WI38 (cell line): ENCODE results near the gene EEF2.

Source experiments
- H3K4me3 ChIP-seq: 2 replicates; pipeline ENCODE4 v1.5.1; 2011; ENCODE audit warnings: low read depth, mild to moderate bottlenecking, control low read depth, low read length
- TF ChIP-seq, protein P1 (sequence below): IDR thresholded peaks from 2 replicates; pipeline ENCODE4 v1.5.1; 2012; ENCODE audit warnings: low read depth, mild to moderate bottlenecking, control low read depth, low read length

EEF2 gene

DNA sequence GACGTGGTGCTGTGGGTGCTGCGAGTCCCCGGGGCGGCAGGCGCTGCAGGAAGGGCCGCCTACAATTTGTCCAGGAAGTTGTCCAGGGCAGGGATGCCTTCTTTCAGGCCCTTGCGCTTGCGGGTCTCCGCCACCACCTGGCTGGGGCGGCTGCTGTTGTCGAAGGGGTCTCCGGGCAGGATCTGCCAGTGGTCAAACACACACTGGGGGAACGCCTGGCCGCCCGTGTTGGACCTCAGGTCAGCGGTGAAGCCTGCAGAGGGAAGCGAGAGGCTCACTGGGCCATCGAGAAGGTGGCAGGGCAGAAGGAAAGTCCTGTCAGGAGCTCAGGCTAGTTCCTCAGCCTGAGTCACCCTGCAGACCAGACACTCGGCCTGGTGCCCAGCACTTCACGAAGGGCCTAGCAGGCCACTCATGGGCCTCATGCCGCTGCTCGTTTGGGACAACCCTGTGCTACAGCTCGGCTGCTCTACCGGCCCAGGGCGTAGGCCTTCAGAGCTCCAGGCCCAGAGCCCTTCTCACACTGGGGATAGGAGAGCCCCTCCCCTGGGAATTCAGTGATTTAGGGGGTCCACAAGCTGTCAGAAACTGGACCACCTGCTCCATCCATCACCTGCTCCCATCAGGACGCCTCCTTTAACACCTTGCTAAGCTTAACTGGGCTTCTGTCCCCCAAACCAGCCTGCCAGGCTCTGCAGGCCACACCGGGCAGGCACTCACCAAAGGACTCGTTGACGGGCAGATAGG lies 8.6 kb downstream of the EEF2 start:
- no peak overlapping the region for H3K4me3 ChIP-seq
- TF ChIP-seq, protein P1, sequence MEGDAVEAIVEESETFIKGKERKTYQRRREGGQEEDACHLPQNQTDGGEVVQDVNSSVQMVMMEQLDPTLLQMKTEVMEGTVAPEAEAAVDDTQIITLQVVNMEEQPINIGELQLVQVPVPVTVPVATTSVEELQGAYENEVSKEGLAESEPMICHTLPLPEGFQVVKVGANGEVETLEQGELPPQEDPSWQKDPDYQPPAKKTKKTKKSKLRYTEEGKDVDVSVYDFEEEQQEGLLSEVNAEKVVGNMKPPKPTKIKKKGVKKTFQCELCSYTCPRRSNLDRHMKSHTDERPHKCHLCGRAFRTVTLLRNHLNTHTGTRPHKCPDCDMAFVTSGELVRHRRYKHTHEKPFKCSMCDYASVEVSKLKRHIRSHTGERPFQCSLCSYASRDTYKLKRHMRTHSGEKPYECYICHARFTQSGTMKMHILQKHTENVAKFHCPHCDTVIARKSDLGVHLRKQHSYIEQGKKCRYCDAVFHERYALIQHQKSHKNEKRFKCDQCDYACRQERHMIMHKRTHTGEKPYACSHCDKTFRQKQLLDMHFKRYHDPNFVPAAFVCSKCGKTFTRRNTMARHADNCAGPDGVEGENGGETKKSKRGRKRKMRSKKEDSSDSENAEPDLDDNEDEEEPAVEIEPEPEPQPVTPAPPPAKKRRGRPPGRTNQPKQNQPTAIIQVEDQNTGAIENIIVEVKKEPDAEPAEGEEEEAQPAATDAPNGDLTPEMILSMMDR: no peak

DNA sequence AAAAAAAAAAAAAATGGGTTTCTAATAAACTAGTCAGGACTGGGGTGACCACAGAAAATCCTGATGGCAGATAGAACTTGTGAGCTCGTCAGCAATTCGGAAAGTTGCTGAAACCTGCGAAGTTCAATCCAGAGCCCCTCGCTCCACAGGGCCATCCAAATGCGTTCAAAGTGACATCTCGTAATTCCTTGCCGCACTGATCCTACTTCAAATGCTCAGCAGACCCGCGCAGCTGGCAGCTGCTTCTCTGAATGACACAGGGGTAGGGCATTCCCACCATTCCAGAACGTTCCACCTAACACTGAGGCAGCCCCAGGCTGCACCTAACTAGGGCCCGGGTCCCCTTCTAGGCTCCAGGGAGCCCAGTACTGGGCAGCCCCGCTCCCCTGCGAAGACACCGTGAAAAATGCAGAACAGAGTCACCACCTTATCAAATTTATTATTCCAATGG lies 9.6 kb downstream of the EEF2 start:
- TF ChIP-seq, protein P1: no peak
- H3K4me3 ChIP-seq: no peak overlapping the region

DNA sequence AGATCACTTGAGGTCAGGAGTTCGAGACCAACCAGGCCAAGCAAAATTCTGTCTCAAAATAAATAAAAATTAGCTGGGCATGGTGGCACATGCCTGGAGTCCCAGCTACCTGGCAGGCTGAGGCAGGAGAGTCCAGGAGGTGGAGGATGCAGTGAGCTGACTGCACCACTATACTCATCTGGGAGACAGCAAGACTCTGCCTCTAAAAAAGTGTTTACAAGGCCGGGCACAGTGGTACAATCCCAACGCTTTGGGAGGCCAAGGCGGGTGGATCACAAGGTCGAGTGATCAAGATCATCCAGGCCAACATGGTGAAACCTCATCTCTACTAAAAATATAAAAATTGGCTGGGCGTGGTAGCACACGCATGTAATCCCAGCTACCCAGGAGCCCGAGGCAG lies 10.1 kb downstream of the EEF2 start:
- TF ChIP-seq, protein P1: no peak
- H3K4me3 ChIP-seq: no peak overlapping the region

DNA sequence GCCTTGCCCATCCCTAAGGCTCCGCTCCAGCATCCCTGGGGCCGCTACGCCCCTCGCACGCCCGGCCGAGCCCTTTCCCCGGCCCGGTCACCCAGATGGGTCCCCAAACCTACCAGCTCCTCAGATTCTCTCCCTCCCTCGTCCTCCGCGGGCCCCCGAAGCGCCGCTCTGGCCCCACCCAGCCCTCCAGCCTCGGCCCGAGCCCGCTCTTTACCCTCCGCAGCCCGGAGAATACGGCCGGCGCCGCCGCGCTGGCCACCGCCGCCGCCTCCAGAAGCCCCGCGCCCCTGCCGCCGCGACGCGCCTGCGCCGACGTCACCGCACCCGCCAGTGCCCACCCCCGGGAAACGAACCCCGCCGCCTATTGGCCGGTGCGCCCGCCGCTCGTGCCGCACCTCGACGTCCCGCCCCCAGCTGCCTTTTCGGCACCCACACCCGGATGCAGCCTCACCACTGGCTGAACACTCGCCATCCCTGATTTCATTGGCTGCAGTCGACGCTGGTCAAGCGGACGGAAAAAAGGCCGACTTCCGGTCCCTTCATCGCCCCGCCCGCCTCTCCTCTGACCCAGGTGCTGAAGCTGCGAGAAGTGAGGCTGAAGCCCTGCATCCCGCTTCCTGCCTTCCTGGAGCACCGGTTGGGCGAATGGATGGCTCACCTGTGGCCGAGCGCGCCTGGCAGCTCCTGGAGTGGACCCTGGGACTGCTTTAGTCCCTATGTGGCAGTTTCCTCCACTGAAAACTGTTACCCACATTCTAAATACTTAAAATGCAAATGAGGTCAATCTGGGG lies 14.3 kb downstream of the EEF2 start, which contains the start of gene DAPK3:
Gene DAPK3 (minus strand): TSS at position 292 of the 791 bp plus-strand sequence. CDS start 1,364 bp downstream, outside the sequence.
- TF ChIP-seq, protein P1: no peak

DNA sequence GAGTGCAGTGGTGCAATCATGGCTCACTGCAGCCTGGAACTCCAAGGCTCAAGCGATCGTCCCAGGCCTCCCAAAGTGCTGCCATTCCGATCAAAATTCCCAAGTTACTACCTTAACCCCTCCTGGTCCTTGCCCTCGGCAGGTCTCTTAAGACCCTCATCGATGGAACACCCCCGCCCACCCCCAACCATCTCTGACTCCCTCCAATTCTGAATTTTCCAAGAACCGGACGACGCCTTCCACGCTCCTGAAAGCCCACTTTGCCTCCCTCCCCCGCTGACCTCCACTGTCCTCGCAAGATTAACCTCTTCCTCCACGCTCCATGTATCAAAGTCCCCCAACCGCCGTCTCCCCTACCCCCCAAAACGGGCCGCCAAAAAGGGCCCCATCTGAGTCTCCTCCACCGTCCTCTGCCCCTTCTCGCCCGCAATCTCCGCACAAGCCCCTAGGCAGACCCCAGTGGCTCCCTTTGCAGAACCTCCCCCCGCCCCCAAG lies 14.9 kb downstream of the EEF2 start:
- TF ChIP-seq, protein P1: no peak
- H3K4me3 ChIP-seq: peak overlapping the region; percentile 92

More for the DNA sequence above, 14.3 kb downstream of the EEF2 start, which contains the start of gene DAPK3:
- H3K4me3 ChIP-seq: peak within 1 kb of the TSS; percentile 92

DNA sequence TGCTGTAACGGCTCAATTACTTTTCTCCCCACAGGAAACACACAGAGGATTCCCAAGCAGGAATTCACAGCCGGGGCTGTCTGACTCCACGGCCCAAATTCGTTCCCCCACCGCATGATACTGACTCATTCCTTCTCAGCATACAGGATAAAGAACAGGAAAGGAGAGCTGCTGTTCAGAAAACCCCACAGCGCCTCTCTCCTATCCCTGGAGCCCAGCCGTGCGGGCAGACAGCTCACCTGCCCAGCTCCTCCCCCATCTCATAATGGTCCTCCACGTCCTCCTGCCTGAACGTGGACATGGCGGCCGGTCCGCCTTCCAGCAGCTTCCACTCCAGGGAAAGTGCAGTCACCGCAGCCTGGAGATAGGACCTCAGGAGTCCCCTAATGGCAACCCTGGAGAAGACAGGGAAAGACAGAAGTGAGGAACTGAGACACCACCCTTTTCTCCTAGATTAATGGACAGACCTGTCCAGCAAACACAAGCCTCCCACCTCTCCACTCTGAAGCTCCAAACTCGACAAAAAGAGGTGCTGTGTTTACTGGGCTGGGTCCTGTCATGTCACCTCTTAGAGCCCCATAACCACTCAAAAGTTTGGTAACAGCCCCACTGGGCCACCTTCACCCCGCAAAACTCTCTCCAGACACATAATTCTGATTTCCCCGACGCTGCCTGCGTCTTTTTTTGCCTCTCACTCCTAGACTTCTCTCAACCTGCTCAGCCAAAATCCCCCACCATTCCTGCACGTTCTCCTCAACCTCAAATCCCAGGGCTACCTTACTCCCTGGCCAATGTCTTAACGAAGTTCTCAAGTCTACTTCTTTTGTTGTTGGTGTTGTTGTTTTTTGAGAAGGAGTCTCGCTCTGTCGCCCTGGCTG lies 15.6 kb downstream of the EEF2 start:
- TF ChIP-seq, protein P1: no peak
- peak overlapping the region; percentile 92 for H3K4me3 ChIP-seq
